Stomach smooth muscle (tissue), 2 donors: ENCODE measurements around the gene SMIM35.

Experiments
- H3K27ac ChIP-seq: one replicate; pipeline ENCODE4 v1.7.0; 2013; ENCODE audit warnings: mild to moderate bottlenecking, low read length, inconsistent platforms
- H3K27me3 ChIP-seq, 2 donors: one replicate each; pipeline ENCODE4 v1.7.0; 2013; ENCODE audit warnings: low read length in 2 of 2; ENCODE audit not compliant: insufficient read depth in 2 of 2, control insufficient read depth in 1 of 2
- H3K36me3 ChIP-seq, 2 donors: one replicate each; pipeline ENCODE4 v1.7.0; 2013; ENCODE audit warnings: low read length in 2 of 2; ENCODE audit not compliant: control insufficient read depth in 2 of 2, insufficient read depth in 2 of 2
- H3K4me1 ChIP-seq: one replicate; pipeline ENCODE4 v1.7.0; 2013; ENCODE audit warnings: low read length; ENCODE audit not compliant: control insufficient read depth, insufficient read depth
- H3K4me3 ChIP-seq, 2 donors: one replicate each; pipeline ENCODE4 v1.7.0; 2013; ENCODE audit warnings: low read length in 2 of 2
- H3K9ac ChIP-seq, 2 donors: one replicate each; pipeline ENCODE4 v1.7.0; 2013; ENCODE audit warnings: low read length in 2 of 2, mild to moderate bottlenecking in 1 of 2
- H3K9me3 ChIP-seq, 2 donors: one replicate each; pipeline ENCODE4 v1.7.0; 2013; ENCODE audit warnings: low read length in 2 of 2; ENCODE audit not compliant: control insufficient read depth in 2 of 2
- donor health status: healthy.
- donor health status: Pancreatic carcinoma.

SMIM35 gene

DNA sequence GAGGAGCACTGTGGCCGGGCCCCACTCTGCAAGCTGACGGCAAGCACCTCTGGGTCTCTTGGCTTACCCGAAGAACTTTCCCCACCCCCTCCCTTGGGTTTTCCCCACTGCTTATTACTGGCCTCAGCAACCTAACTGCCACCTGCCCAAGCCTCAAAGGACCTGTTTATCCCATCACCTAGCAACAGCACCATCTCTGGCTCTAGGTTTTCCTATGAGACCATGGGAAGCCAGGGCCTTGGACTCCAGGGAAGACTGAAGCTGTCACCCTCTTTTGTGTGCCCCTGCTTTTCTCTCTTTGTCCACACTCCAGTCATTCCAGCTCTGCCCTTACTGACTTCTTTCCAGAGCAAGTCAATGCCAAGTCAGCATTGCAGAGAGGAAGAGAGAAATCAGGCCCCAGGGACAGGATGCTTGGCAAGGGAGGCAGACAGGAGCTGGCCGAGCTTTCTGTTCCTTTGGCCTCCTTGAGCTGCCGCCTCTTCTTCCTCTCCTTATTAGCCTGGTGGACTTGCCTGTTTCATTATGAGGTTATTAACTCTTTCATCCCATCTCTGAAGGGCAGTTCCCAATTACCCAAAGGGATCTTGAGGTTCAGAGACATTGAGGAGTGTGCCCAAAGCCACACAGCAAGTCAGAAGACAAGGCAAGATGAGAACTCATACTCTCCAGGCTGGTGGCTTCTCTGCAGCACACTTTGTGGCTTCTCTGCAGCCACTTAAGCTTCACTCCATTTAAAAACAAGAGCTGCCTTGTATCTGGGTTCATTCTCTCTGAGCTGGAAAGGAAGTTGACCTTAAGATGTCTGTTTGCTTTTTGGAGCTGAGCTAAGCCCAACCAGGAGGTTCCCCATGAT is at the start of gene SMIM35:
TSS of gene SMIM35 (minus strand) at position 51 of the 856 bp plus-strand sequence. CDS start 206 bp downstream, outside the sequence.
- H3K4me1 ChIP-seq = peaks cover 12% of the 10 kb centered on the region
- peaks cover 0 to 9% of the 10 kb centered on the region in 2 donors for H3K9me3 ChIP-seq
- no peak within 1 kb of the TSS for H3K4me3 ChIP-seq
- H3K36me3 ChIP-seq = no peaks in the 10 kb centered on the region
- no peak within 1 kb of the TSS for H3K9ac ChIP-seq
- H3K27ac ChIP-seq = no peak within 1 kb of the TSS
- H3K27me3 ChIP-seq = peaks cover 4 to 7% of the 10 kb centered on the region in 2 donors

DNA sequence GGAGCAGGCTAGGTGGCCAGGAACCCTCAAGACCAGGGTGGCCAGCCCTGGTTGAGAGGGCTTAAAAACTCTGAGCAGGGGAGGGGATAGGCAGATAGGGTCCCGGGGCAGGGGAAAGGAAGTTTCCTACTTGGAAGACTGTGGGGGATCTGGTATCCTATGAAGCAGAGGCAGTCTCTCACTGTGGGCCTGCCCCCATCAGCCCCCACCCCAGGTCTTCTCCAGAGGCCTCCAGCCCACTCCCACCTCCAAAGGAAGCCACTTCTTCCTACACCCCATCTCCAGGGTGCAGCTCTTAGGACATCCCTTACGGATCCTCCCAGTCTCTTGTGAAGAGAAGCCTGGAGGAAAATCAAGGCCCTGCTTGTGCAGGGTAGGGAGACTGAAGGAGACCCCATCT is 49.6 kb upstream of the SMIM35 start:
- Histone ChIP-seq H3K27me3 (peaks cover 12 to 16% of the 10 kb centered on the region in 2 donors), H3K4me1 (no peaks in the 10 kb centered on the region), H3K9me3 (no peaks in the 10 kb centered on the region), H3K27ac (no peak overlapping the region), H3K36me3 (no peaks in the 10 kb centered on the region), H3K9ac (no peak overlapping the region), H3K4me3 (no peak overlapping the region)

DNA sequence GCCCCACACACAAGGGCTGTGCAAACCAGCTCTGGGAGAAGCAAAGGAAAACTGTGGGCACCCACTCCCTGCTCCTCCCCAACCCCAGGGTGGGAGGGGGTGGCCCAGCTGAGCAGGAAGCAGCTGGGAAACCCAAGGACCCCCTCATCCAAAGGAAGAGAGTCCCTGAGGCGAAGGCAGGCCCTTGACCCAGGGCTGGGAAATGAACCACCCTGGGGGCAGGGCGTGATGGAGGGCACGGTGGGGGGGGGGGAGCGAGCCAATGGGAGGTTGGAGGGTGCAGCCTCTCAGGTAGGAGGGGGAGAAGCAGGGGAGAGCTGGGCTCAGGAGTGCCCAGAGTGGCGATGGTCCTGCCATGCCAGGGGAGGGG is 49.0 kb upstream of the SMIM35 start:
- no peak overlapping the region for H3K9ac ChIP-seq
- no peaks in the 10 kb centered on the region for H3K9me3 ChIP-seq
- no peak overlapping the region for H3K4me3 ChIP-seq
- H3K4me1 ChIP-seq = no peaks in the 10 kb centered on the region
- H3K27ac ChIP-seq = no peak overlapping the region
- H3K27me3 ChIP-seq = peaks cover 7 to 16% of the 10 kb centered on the region in 2 donors
- no peaks in the 10 kb centered on the region for H3K36me3 ChIP-seq

DNA sequence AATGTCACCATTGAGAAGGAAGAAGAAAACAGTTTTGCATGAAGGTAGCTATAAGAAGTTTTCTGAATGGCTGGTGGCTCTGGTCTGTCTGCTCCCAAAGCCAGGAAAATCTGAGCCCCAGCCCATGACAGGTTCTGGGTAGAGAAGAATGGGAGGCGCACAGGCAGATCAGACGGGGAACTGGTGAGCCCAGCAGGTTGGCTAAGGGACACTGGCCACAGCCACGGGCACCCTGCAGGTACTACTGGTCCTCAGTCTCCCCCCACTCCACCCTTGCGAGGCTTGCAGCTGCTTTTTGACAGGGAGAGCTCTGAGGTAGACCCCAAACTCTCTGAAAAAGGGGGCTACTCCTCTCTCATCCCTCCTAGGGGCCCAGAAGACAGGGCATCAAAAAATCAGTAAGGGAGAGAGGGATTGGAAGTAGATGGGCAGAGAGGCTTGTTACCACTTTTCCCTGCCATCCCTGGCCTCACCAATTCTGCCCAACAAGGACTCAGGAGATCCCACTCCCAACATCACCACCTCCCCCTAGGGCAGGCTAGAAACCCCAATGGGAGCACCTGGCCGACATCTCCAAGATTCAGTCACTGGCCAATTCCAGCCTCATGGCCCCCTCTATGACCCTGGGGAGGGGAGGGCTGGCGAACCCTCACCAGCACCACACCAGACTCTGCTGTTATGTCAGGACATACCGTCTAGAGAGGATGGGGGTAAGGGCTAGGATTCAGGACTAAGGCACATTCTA is 48.5 kb upstream of the SMIM35 start:
- H3K27ac ChIP-seq = no peak overlapping the region
- no peaks in the 10 kb centered on the region for H3K4me1 ChIP-seq
- no peaks in the 10 kb centered on the region for H3K9me3 ChIP-seq
- no peak overlapping the region for H3K4me3 ChIP-seq
- H3K27me3 ChIP-seq = peaks cover 2 to 14% of the 10 kb centered on the region in 2 donors
- H3K9ac ChIP-seq = no peak overlapping the region
- H3K36me3 ChIP-seq = no peaks in the 10 kb centered on the region

DNA sequence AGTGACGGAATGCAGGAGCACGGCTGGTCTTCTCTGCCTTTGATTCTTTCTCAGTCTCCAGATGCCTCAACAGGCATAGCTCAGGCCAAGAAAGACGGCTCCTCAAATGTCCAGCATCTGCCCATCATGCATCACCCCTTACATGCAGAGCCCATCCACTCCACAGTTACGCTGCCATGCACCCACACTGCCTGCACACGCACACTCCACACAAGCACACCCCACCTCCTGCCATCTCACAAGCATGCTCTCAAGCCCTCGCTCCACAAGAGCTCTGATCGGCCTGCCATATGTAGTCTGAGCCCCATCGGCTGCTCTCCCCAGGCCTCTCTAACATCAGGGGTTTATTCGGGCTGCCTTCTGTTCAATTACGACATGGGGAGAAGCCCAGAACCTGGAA is 47.1 kb upstream of the SMIM35 start:
- peaks cover 0 to 12% of the 10 kb centered on the region in 2 donors for H3K27me3 ChIP-seq
- H3K4me3 ChIP-seq = no peak overlapping the region
- H3K4me1 ChIP-seq = no peaks in the 10 kb centered on the region
- no peak overlapping the region for H3K9ac ChIP-seq
- H3K27ac ChIP-seq = no peak overlapping the region
- no peaks in the 10 kb centered on the region for H3K9me3 ChIP-seq
- H3K36me3 ChIP-seq = no peaks in the 10 kb centered on the region

DNA sequence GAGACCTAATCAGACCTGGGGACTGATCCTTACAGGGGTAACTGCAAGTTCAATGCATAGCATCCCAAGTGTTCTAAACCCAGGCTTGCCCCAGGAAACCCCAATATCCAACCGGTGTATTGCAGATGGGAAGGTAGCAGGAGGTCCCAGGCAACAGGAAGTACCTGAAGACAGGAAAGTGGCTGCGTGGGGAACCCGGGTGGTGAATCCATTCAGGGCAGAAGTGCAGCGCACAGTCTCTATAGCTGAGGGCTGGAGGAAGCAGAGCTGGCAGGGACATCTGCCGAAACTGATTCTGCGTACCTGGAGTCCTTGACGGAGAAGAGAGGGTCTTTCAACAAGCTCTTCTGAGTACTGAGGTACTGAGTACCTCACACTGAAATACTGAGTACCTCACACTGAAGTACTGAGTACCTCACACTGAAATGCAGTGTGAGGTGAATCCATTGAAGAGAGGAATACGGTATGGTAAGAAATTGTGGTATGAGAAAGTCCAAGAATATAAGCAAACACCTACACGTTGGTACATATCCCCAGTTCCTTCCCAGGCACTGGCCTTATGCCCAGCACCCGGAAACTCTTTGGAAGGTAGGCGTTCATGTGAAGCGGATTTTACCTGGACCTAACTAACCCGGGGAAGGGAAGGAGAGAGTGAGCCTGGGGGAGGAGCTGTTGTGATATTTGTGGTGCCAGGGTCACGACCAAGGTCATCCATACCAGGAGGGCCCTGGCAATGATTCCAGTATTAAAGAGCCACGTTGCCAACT is 45.8 kb upstream of the SMIM35 start:
- Histone ChIP-seq H3K4me1 (no peaks in the 10 kb centered on the region), H3K27ac (no peak overlapping the region), H3K27me3 (peaks cover 0 to 8% of the 10 kb centered on the region in 2 donors), H3K9ac (no peak overlapping the region), H3K36me3 (no peaks in the 10 kb centered on the region), H3K4me3 (no peak overlapping the region), H3K9me3 (no peaks in the 10 kb centered on the region)

DNA sequence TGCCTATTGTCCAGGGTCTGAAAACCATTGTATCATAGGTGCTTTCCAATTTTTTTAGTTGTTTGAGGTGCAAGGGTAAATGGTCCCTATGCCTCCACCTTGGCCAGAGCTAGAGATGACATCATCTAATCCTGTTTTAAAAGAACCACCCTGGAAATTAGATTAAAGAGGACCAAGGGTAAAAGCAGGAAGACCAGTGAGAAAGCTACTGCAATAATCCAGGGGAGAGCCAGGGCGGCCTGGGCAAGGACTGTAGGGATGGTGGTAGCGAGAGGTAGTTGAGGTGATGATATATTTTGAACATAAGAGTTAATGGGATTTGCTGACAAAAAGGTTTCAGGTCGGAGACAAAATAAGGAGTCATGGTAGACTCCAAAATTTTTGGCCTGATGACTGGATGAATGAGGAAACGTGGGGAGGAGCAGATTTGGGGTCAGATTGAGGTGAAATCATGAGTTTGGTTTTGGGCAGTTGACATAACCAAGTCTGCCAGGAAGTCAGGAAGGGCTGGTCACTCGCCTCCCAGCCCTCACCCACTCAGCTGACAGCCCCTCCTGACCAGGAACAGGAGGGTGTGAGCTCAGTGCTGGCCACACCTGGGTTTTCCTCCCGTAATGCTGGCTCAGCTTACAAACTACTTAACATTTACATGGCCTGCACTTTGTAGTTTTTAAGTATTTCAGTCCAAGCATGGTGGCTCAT is 42.9 kb upstream of the SMIM35 start:
- no peak overlapping the region for H3K27ac ChIP-seq
- H3K36me3 ChIP-seq = no peaks in the 10 kb centered on the region
- no peak overlapping the region for H3K9ac ChIP-seq
- no peak overlapping the region for H3K4me3 ChIP-seq
- peaks cover 0 to 2% of the 10 kb centered on the region in 2 donors for H3K27me3 ChIP-seq
- no peaks in the 10 kb centered on the region for H3K9me3 ChIP-seq
- H3K4me1 ChIP-seq = no peaks in the 10 kb centered on the region

DNA sequence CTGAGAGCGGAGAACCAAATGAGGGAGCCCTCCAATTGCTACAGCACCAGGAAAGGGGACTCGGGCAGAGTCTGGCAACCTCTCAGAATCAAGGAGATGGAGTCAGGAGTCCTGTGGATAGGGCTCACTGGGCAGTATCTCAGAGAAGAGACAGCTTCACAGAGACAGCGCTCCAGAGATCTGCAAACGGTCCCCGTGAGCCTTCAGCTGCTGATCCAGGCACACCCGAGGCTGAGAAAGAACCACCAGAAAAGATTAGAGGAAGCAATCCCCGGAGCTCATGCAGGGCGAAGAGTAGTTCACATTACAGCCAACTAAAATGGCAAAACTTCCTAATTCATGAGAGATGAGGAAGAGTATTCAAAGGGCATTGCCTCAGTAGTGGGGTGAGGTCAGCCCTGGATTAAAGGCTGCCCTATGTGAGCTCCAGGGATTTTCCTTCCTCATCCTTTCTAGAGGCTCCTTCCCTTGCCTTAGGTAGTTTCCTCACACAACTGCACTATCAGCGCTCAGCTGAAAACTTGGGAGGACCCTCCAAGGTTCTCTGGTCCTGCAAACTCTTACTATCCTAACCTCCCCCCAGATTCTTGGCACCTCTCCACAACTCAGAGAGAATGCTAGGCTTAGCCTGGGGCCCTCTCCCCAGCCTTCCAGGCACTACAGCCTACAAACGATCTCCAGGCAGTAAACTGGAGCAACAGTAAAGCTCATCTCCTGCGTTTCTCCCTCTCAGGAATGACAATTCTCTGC is 42.1 kb upstream of the SMIM35 start:
- H3K9me3 ChIP-seq = no peaks in the 10 kb centered on the region
- no peak overlapping the region for H3K4me3 ChIP-seq
- peaks cover 0 to 2% of the 10 kb centered on the region in 2 donors for H3K27me3 ChIP-seq
- H3K27ac ChIP-seq = no peak overlapping the region
- no peaks in the 10 kb centered on the region for H3K36me3 ChIP-seq
- no peak overlapping the region for H3K9ac ChIP-seq
- H3K4me1 ChIP-seq = no peaks in the 10 kb centered on the region

DNA sequence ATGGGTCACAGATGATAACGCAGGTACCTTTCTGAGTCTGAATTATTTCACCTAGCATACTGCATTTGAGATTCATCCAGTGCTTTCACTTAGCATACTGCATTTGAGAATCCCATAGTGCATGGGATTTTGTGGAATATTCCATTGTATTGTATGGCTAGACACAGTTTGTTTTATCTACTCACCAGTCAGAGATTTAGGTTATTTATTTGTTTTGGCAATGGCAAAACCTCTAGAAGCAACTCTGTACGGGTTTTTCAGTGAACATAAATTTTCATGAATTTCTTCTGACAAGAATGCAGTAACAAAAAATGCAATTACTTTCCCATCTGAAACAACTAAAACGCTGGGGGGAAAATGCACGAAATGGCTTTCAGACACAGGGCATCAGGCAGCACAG is 41.5 kb upstream of the SMIM35 start:
- no peaks in the 10 kb centered on the region for H3K4me1 ChIP-seq
- H3K9ac ChIP-seq = no peak overlapping the region
- no peaks in the 10 kb centered on the region for H3K36me3 ChIP-seq
- no peaks in the 10 kb centered on the region for H3K9me3 ChIP-seq
- no peak overlapping the region for H3K4me3 ChIP-seq
- H3K27me3 ChIP-seq = no peaks in the 10 kb centered on the region
- H3K27ac ChIP-seq = no peak overlapping the region
